Parathyroid adenoma (tissue), 2 donors: ENCODE measurements around the gene TENT4B.

Experiments
- H2AFZ ChIP-seq: fragments of 300-600 bp; sonication (generic); one replicate; pipeline ENCODE4 v1.7.0; 2017; ENCODE audit warnings: antibody characterized with exemption, mild to moderate bottlenecking
- H3K27ac ChIP-seq: fragments of 300-600 bp; sonication (generic); one replicate; pipeline ENCODE4 v1.7.0; 2017
- H3K27me3 ChIP-seq: fragments of 300-600 bp; sonication (generic); one replicate; pipeline ENCODE4 v1.7.0; 2017; ENCODE audit warnings: low read length; ENCODE audit not compliant: control insufficient read depth, insufficient read depth
- H3K36me3 ChIP-seq: fragments of 300-600 bp; sonication (generic); one replicate; pipeline ENCODE4 v1.7.0; 2017; ENCODE audit warnings: low read length; ENCODE audit not compliant: control insufficient read depth, insufficient read depth
- H3K4me1 ChIP-seq: fragments of 300-600 bp; sonication (generic); one replicate; pipeline ENCODE4 v1.7.0; 2017; ENCODE audit warnings: control low read depth
- H3K4me2 ChIP-seq: fragments of 300-600 bp; sonication (generic); one replicate; pipeline ENCODE4 v1.7.0; 2017; ENCODE audit warnings: low read length
- H3K4me3 ChIP-seq: fragments of 300-600 bp; sonication (generic); one replicate; pipeline ENCODE4 v1.7.0; 2017; ENCODE audit warnings: low read depth, low read length
- H3K79me2 ChIP-seq: fragments of 300-600 bp; sonication (generic); one replicate; pipeline ENCODE4 v1.7.0; 2017; ENCODE audit warnings: control low read depth
- H3K9ac ChIP-seq: fragments of 300-600 bp; sonication (generic); one replicate; pipeline ENCODE4 v1.7.0; 2017; ENCODE audit warnings: mild to moderate bottlenecking
- H3K9me3 ChIP-seq: fragments of 300-600 bp; sonication (generic); one replicate; pipeline ENCODE4 v1.7.0; 2017; ENCODE audit warnings: low read length; ENCODE audit not compliant: control insufficient read depth
- CTCF ChIP-seq: fragments of 300-600 bp; sonication (generic); IDR thresholded peaks from one replicate; pipeline ENCODE4 v1.7.0; 2017; ENCODE audit warnings: antibody characterized with exemption, mild to moderate bottlenecking
- donor health status: primary hyperparathyroidism.

Gene TENT4B

DNA sequence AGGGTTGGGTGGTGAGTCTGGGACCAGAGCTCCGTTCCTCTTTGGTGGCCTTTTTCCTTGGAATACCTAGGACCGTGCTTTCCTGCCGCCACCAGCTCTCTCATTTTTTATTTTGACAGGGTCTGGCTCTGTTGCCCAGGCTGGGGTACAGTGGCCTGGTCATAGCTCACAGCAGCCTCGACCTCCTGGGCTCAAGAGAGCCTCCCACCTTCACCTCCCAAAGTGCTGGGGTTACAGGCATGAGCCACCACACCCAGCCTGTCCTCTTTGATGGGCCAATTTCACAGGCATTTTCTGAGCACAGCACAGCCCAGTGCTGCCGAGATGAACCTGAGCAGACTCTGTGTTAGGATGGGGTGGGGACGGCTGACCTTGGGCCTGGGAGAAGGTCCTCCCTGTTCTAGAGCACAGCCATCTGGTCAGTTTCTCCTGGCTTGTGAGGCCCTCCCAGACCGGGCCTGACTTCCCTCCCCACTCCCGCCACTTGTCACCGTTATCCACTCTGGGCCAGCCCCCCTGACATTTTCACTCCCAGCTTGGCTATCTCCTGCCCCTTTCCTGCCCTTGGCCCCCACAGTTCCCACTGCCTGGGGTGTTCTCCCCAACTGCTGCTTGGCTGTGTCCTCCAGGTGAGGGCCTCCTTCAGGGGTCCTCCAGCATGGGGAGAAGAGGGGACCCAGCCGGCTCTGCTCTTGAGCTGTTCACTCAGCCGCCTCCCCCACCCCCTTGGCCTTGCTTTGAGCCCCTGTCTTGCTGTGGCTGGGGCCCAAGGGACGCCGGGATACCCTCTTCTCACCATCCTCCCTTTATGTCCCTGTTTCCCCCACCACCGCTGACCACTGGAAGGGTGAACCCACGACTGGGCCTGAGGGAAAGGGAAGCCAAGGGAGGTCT lies 118.3 kb downstream of the TENT4B start:
- H3K4me2 ChIP-seq, result no peak overlapping the region
- no peak overlapping the region for H2AFZ ChIP-seq
- no peak overlapping the region for H3K4me3 ChIP-seq
- no peaks in the 10 kb centered on the region for H3K36me3 ChIP-seq
- TF ChIP-seq CTCF, result no peak
- H3K27me3 ChIP-seq, result no peaks in the 10 kb centered on the region
- H3K79me2 ChIP-seq, result no peaks in the 10 kb centered on the region
- H3K4me1 ChIP-seq, result no peaks in the 10 kb centered on the region
- no peaks in the 10 kb centered on the region for H3K9me3 ChIP-seq
- no peak overlapping the region for H3K27ac ChIP-seq
- no peak overlapping the region for H3K9ac ChIP-seq

DNA sequence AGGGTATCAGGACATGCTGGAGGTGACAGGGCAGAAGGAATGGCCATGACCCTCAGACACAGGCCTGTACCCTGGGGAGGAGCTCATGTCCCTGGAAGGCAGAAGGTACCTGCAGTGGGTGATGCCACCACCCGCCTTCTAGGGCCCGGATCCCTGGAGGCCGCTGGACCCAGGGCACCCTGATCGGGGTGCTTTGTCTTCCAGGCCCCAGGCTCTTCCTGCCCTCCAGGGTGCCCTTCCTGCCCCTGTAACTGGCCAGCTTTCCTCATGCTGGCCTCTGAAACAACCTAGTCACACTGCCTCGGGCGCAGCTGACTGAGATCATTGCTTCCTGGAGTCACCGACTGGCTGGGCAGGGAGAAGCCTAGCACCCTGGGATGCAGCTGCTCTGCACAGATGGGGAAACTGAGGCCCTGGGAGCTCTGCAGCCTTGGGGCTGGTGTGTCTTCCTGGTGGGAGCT lies 119.0 kb downstream of the TENT4B start:
- no peak overlapping the region for H3K9ac ChIP-seq
- no peaks in the 10 kb centered on the region for H3K4me1 ChIP-seq
- no peaks in the 10 kb centered on the region for H3K9me3 ChIP-seq
- no peak overlapping the region for H3K4me3 ChIP-seq
- H3K27me3 ChIP-seq, result no peaks in the 10 kb centered on the region
- no peaks in the 10 kb centered on the region for H3K36me3 ChIP-seq
- no peak overlapping the region for H3K4me2 ChIP-seq
- no peak overlapping the region for H2AFZ ChIP-seq
- TF ChIP-seq CTCF, result no peak
- H3K27ac ChIP-seq, result no peak overlapping the region
- no peaks in the 10 kb centered on the region for H3K79me2 ChIP-seq

DNA sequence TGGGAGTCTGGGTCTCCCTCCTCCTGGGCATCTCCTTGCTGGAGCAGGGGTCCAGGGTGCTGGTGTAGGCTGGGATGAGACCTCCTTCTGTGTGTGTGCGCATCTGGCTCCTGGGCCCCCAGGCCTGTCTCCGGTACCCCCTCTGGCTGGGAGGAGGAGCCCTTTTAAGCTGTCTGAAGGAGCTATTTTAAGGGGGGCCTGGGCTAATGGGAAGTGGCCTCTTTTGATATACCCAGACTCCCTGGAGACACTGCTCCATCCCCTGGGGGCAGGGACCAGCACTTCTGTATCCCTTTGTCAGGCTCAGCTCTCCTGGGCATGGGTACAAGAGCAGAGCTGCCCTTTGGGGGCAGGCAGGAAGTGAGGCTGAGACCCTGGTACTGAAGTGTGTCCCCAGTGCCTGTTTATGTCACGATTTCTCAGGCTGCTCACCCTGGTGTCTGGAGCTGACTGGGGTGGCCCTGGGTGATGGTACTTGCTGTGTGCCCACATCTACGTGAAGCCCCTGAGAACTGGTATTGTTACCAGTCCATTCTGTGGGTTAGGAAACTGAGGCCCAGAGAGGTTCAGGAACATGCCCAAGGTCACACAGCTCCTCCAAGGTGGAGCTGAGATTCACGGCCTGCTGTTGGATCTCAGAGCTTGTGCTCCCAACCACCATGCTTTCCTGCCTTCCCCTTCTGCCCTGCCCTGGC lies 119.7 kb downstream of the TENT4B start:
- Histone ChIP-seq H3K27ac (no peak overlapping the region), H2AFZ (no peak overlapping the region), H3K79me2 (no peaks in the 10 kb centered on the region), H3K4me3 (no peak overlapping the region), H3K36me3 (no peaks in the 10 kb centered on the region), H3K4me1 (no peaks in the 10 kb centered on the region), H3K9ac (no peak overlapping the region), H3K27me3 (no peaks in the 10 kb centered on the region), H3K9me3 (no peaks in the 10 kb centered on the region), H3K4me2 (no peak overlapping the region)
- no peak for TF ChIP-seq CTCF

- no peak overlapping the region for H3K9ac ChIP-seq
- no peak for TF ChIP-seq CTCF
- no peak overlapping the region for H3K27ac ChIP-seq
- H3K4me1 ChIP-seq, result no peaks in the 10 kb centered on the region
- H3K9me3 ChIP-seq, result no peaks in the 10 kb centered on the region
- no peak overlapping the region for H3K4me3 ChIP-seq
- no peaks in the 10 kb centered on the region for H3K27me3 ChIP-seq
- H3K4me2 ChIP-seq, result no peak overlapping the region
- H3K79me2 ChIP-seq, result no peaks in the 10 kb centered on the region
- no peaks in the 10 kb centered on the region for H3K36me3 ChIP-seq
- H2AFZ ChIP-seq, result no peak overlapping the region
Observed at GRCh38 chr16:50273382-50273690, 120.2 kb downstream of the TENT4B start.
